OCI-LY3 (cell line): ENCODE data around the gene MAPKAPK3.

Experiments
- H2AFZ ChIP-seq: fragments of 200-600, 300-600 bp; shearing (Covaris generic); 2 replicates; pipeline ENCODE4 v1.6.0; 2014; ENCODE audit warnings: antibody characterized with exemption, low read depth, low read length
- H3K27ac ChIP-seq: fragments of 200-600, 300-600 bp; sonication (generic); 2 replicates; pipeline ENCODE4 v1.5.1; 2014; ENCODE audit warnings: mild to moderate bottlenecking, low read length, moderate library complexity, mixed read lengths
- H3K27me3 ChIP-seq: fragments of 200-600, 300-600 bp; sonication (generic); 2 replicates; pipeline ENCODE4 v1.6.1; 2014; ENCODE audit warnings: low read depth, low read length, mixed read lengths
- H3K36me3 ChIP-seq: fragments of 200-600, 300-600 bp; sonication (generic); replicated peaks from 2 replicates; pipeline ENCODE3; 2014; ENCODE audit warnings: low read depth, low read length, mixed read lengths
- H3K4me1 ChIP-seq: fragments of 300-600, 200-600 bp; sonication (generic); 2 replicates; pipeline ENCODE4 v1.6.1; 2014; ENCODE audit warnings: low read length, mixed read lengths
- H3K4me2 ChIP-seq: fragments of 200-600, 300-600 bp; sonication (generic); 2 replicates; pipeline ENCODE4 v1.6.1; 2014; ENCODE audit warnings: low read length, mixed read lengths
- H3K4me3 ChIP-seq: fragments of 300-600, 200-600 bp; sonication (generic); 2 replicates; pipeline ENCODE4 v1.5.1; 2014; ENCODE audit warnings: antibody characterized with exemption, mild to moderate bottlenecking, low read length, moderate library complexity
- H3K79me2 ChIP-seq: fragments of 300-600, 200-600 bp; shearing (Covaris generic); 2 replicates; pipeline ENCODE4 v1.6.1; 2014; ENCODE audit warnings: mild to moderate bottlenecking, low read length, mixed read lengths
- H3K9ac ChIP-seq: fragments of 300-600, 200-600 bp; shearing (Covaris generic); 2 replicates; pipeline ENCODE4 v1.6.0; 2014; ENCODE audit warnings: mild to moderate bottlenecking, low read length, moderate library complexity
- H3K9me3 ChIP-seq: fragments of 200-600, 300-600 bp; shearing (Covaris generic); 2 replicates; pipeline ENCODE4 v1.6.1; 2014; ENCODE audit warnings: low read length, mixed read lengths; ENCODE audit not compliant: insufficient read depth
- H4K20me1 ChIP-seq: fragments of 200-600, 300-600 bp; sonication (generic); 2 replicates; pipeline ENCODE4 v1.6.1; 2016; ENCODE audit warnings: low read length, mixed read lengths; ENCODE audit not compliant: insufficient read depth
- CTCF ChIP-seq: fragments of 200-600, 300-600 bp; sonication (generic); IDR thresholded peaks from 2 replicates; pipeline ENCODE4 v1.5.1; 2014; ENCODE audit warnings: antibody characterized with exemption, low read length, low read depth
- EZH2phosphoT487 ChIP-seq: fragments of 200-600 bp; shearing (Covaris generic); IDR thresholded peaks from 2 replicates; pipeline ENCODE4 v1.6.1; 2018; ENCODE audit warnings: antibody characterized with exemption, mixed run types, low read depth

MAPKAPK3 gene

GRCh38 chr3:50637011-50637410 is 20.1 kb downstream of the MAPKAPK3 start:
- Histone ChIP-seq H3K9ac (no peak overlapping the region), H3K27me3 (no peaks in the 10 kb centered on the region), H2AFZ (no peak overlapping the region), H3K9me3 (no peaks in the 10 kb centered on the region), H4K20me1 (peaks cover 22% of the 10 kb centered on the region; the same call in 1 of the 2 replicates), H3K36me3 (peaks cover 13% of the 10 kb centered on the region), H3K4me2 (no peak overlapping the region), H3K27ac (no peak overlapping the region), H3K4me3 (no peak overlapping the region), H3K4me1 (no peaks in the 10 kb centered on the region), H3K79me2 (peaks cover 22% of the 10 kb centered on the region; the same call in 1 of the 2 replicates)
- TF ChIP-seq EZH2phosphoT487 = no peak
- no peak for TF ChIP-seq CTCF

- TF ChIP-seq EZH2phosphoT487 = no peak
- no peak for TF ChIP-seq CTCF
- H3K27ac ChIP-seq = no peak overlapping the region
- peaks cover 16% of the 10 kb centered on the region; the same call in 1 of the 2 replicates for H4K20me1 ChIP-seq
Measured at GRCh38 chr3:50637945-50638344, 21.0 kb downstream of the MAPKAPK3 start.

GRCh38 chr3:50639055-50639494 is 22.1 kb downstream of the MAPKAPK3 start:
- Histone ChIP-seq H2AFZ (no peak overlapping the region), H3K27me3 (no peaks in the 10 kb centered on the region), H3K4me3 (no peak overlapping the region), H3K9me3 (no peaks in the 10 kb centered on the region), H4K20me1 (peaks cover 8% of the 10 kb centered on the region; the same call in 1 of the 2 replicates), H3K4me1 (no peaks in the 10 kb centered on the region), H3K27ac (no peak overlapping the region), H3K4me2 (no peak overlapping the region), H3K79me2 (peaks cover 10% of the 10 kb centered on the region; the same call in 1 of the 2 replicates), H3K9ac (no peak overlapping the region), H3K36me3 (peaks cover 20% of the 10 kb centered on the region)
- TF ChIP-seq CTCF (no peak), EZH2phosphoT487 (no peak)

More at GRCh38 chr3:50637945-50638344, 21.0 kb downstream of the MAPKAPK3 start:
- no peaks in the 10 kb centered on the region for H3K4me1 ChIP-seq
- no peaks in the 10 kb centered on the region for H3K9me3 ChIP-seq
- H3K36me3 ChIP-seq = peaks cover 16% of the 10 kb centered on the region
- no peak overlapping the region for H3K4me3 ChIP-seq
- no peak overlapping the region for H3K4me2 ChIP-seq
- no peak overlapping the region for H2AFZ ChIP-seq
- H3K9ac ChIP-seq = no peak overlapping the region
- peaks cover 18% of the 10 kb centered on the region; the same call in 1 of the 2 replicates for H3K79me2 ChIP-seq
- H3K27me3 ChIP-seq = no peaks in the 10 kb centered on the region

- no peaks in the 10 kb centered on the region for H3K9me3 ChIP-seq
- peaks cover 4% of the 10 kb centered on the region; the same call in 1 of the 2 replicates for H4K20me1 ChIP-seq
- no peak overlapping the region for H3K9ac ChIP-seq
- H3K27me3 ChIP-seq = no peaks in the 10 kb centered on the region
- H3K79me2 ChIP-seq = no peaks in the 10 kb centered on the region
- H3K4me2 ChIP-seq = no peak overlapping the region
- no peaks in the 10 kb centered on the region for H3K4me1 ChIP-seq
- H2AFZ ChIP-seq = no peak overlapping the region
- no peak overlapping the region for H3K4me3 ChIP-seq
- H3K27ac ChIP-seq = no peak overlapping the region
- H3K36me3 ChIP-seq = peaks cover 32% of the 10 kb centered on the region
- TF ChIP-seq EZH2phosphoT487 (no peak), CTCF (no peak)
Measured at GRCh38 chr3:50642382-50642781, 25.4 kb downstream of the MAPKAPK3 start.
